GM19324 (cell line): Measurements from ENCODE around the gene ASXL3.

Experiments used
- ATAC-seq: cut with Tn5 transposase; IDR thresholded peaks from one replicate; pipeline ENCODE4 v1.9.1; 2021; ENCODE audit warnings: mild to moderate bottlenecking, moderate library complexity; ENCODE audit not compliant: unreplicated experiment, low FRiP score

The ASXL3 gene

DNA sequence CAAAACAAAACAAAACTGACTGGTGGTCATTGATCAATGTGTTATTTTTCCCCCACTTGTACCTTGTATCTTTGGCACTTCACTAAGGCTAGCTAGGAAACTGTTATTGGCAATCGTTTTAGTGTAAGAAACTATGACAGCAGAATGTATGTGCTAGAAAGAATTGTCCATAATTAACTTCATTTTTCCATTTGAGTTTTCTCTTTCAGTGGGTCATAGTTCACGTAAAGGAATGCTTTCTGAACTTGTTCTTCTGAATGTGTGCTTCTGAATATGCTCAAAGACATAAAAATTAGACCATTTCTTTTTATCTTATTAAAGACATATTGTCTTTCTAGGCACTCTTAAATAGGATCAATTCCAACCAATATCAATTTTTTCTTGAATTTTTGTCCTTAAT lies 132.2 kb downstream of the ASXL3 start:
- no peak for ATAC-seq

DNA sequence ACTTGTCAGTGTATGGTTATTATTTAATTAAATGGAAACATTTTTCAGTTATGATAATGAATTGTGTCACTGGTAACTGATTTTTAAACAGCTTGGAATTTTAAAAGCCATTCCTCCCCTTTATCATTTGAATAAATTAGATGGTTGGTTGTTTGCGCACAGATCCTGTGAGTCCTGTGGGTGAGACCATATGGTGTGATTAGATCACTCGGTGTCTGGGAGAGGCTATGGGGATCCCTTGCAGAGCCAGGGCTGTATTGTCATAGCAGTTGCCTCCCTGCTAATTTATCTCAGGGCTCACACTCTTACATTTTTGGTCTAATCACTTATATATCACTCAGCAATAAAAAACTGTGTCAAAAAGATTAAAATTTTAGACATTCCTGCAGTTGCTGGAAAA lies 133.5 kb downstream of the ASXL3 start:
- no peak for ATAC-seq

DNA sequence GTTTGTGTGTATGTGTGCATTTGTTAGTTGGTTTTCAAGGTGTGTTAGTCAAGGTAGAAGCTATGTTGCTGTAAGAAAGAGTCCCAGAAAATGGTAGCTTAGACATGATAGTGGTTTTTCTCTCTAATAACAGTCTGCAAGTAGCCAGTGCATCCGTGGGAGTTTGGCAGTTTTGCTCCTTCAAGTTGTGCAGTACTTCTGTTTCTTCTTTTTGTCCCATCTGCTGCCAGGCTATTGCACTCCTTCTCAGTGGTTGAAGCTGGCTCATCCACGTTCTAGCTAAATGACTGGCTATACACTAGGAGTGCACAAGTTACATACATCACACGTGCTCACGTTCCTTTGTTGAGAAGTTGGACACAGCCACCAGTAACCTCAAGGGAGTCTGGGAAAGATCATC lies 134.7 kb downstream of the ASXL3 start:
- ATAC-seq = no peak

DNA sequence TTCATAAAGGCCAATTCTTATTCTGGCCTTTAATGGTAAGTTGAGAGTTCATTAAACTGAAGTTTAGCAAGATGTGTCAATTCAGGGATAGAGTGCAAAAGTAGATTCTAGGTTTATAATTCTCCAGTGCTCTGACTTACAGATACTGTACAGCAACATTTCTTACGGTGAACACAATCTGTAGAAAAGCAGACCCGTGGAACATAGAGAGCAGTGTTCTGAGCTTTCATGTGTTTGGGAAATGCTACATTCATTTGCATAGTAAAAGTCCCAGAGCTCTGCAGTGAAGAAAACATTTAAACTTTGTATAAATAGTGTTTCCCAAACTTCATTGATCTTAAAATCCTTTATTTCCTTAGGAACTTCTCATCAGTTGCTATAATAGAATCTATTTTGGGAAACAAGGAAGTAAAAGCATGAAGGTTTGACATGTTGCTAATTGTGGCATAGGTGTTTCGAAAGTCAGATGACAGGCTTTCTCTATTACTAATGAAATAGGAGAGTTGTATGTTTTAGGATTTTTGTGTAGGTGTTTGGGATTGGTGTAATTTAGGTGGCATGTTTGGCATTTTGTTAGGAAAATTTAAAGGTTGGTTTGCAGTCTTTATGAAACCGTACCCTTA lies 138.2 kb downstream of the ASXL3 start:
- ATAC-seq = no peak

DNA sequence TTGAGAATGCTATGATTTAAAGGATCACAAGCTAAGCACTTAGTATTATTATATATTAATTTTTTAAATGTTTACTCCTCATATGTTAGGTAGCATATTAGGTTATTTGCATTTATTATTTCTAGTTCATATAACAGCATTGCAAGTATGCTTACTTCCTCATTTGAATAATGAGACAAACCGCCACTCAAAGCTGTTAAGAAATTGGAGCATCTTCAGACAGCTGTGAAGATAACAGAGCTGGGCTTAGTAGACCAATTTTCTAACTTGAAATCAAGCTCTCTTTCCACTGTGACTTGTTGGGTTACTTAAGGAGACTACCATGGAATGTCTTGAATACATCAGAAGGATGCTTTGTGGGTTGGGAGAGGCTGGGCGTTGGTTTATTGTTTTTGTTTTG lies 139.3 kb downstream of the ASXL3 start:
- no peak for ATAC-seq

DNA sequence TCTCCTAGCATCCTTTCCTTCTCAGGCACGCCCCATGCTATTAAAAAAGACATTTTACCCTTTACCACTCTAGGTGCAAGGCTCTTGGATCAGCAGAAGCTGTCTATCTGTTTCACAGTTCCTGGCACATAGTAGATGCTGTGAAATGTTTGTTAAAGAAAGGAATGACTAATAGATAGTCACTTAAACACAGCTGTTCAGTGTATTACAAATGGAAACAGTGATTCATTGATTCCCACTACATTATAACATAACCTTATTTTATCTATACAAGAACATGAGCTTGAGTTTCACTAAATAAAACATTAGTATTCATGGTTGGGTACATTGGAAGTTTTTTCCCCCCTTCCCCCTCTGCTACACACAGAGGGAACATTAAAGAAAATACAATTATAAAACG lies 142.1 kb downstream of the ASXL3 start:
- no peak for ATAC-seq

DNA sequence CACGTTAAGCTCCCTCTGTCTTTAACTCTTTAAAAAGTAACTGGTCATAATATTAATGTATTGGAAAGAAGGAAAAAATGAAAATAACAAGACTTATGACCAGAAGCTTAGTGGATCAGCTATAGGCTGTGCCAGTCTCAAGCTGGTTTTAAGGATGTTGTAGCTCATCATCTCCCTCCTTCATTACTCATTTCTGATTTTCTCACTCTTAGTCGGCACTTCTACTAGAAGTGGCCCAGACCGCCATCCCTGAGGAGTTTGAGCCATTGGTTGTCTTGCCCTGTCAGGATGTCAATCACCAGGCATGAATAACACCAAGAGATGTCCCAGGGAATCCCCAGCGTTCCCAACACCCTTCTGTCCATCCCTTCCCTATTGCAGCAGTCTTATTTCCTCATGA lies 151.5 kb downstream of the ASXL3 start:
- ATAC-seq = no peak

DNA sequence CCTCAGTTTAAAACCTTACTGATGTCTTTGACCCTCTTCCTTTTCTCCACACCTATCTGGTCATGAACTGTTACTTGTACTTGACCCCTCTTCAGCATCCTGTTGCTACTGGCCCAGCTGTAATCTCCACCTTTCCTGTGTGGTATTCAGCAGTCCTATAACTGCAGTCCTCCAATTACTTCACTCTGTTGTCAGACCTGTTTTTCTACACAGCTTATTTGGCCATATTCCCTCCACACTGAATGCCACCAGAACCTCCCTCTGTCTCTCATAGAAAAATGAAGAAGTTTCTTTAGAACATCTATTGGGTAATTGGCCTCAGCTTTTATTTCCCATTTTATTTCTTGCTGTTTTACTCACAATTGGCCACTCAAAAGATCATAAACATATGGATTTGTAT lies 155.4 kb downstream of the ASXL3 start:
- ATAC-seq = no peak

DNA sequence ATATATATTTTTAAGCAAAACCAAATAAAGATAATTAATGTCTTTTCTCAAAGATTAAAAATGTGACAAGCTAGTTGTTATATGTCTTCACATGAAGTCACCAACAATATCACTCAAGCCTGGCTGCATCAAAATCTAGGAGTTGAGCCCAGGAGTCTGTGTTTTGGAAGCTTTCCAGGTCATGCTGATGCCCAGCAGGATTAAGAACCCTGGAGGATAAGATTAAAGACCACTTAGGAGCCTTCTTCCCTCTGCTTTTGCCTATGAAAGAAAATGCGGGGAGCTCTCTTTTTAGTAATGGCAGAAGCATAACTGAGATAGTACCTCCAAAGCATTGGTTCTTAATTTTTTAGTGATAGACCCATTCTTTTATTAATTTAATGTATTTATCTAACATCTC lies 157.4 kb downstream of the ASXL3 start:
- no peak for ATAC-seq

DNA sequence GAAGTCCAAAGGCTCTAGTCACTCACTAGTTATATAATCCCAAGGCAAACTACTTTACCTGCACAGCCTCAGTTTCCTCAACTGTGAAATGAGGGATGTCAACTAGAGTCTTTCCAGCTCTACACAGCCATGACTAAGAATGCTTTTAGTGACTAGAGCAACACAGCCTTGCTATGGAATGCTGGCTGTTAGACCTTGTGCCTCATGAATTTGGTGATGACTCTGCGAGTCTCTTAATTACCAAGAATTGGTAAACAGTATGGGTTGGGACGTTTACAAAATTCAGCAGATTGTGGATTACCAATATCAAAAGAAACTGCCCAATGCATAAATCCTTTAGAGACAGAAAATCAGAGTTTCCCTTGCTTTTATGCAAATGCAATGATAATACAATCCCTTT lies 163.7 kb downstream of the ASXL3 start:
- ATAC-seq = no peak

DNA sequence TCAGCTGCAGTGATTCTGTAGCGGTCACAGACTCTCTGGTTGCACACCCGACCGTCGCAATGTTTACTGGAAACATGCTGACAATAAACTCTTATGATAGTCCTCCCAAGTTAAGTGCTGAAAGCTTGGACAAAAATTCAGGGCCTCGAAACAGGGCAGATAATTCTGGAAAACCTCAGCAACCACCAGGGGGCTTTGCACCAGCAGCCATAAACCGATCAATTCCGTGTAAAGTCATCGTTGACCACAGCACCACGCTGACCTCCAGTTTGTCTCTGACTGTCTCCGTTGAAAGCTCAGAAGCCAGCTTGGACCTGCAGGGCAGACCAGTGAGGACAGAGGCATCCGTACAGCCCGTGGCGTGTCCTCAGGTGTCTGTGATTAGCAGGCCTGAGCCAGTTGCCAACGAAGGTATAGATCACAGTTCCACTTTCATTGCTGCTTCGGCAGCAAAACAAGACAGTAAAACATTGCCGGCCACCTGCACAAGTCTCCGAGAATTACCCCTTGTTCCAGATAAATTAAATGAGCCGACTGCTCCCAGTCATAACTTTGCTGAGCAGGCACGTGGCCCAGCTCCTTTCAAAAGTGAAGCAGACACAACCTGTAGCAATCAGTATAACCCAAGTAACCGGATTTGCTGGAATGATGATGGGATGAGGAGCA lies 166.1 kb downstream of the ASXL3 start:
- no peak for ATAC-seq

DNA sequence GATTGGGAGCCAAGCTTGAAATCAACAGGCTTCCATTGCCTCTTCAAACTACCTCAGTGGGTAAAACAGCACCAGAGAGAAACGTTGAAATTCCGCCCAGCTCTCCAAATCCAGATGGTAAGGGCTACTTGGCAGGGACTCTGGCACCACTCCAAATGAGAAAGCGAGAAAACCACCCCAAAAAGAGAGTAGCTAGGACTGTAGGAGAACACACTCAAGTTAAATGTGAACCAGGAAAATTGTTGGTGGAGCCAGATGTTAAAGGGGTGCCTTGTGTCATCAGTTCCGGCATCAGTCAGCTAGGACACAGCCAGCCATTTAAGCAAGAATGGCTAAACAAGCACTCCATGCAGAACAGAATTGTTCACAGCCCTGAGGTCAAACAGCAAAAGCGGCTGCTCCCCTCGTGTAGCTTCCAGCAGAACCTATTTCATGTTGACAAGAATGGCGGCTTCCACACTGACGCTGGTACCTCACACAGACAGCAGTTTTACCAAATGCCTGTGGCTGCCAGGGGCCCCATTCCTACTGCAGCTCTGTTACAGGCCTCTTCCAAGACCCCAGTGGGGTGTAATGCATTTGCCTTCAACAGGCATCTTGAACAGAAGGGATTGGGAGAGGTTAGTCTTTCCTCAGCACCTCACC lies 167.3 kb downstream of the ASXL3 start:
- no peak for ATAC-seq

DNA sequence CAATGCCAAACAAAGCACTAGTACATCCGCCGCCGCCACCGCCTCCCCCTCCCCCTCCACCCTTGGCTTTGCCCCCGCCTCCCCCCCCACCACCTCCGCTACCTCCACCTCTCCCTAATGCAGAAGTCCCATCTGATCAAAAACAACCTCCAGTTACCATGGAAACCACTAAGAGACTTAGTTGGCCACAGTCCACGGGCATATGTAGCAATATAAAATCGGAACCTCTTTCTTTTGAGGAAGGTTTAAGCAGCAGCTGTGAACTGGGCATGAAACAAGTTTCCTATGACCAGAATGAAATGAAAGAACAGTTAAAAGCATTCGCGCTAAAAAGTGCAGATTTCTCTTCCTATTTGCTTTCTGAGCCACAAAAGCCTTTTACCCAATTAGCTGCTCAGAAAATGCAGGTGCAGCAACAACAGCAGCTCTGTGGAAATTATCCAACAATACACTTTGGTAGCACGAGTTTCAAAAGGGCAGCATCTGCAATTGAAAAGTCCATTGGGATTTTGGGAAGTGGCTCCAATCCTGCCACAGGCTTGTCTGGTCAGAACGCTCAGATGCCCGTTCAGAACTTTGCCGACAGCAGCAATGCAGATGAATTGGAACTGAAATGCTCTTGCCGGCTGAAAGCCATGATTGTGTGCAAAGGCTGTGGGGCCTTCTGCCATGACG lies 168.0 kb downstream of the ASXL3 start:
- no peak for ATAC-seq

DNA sequence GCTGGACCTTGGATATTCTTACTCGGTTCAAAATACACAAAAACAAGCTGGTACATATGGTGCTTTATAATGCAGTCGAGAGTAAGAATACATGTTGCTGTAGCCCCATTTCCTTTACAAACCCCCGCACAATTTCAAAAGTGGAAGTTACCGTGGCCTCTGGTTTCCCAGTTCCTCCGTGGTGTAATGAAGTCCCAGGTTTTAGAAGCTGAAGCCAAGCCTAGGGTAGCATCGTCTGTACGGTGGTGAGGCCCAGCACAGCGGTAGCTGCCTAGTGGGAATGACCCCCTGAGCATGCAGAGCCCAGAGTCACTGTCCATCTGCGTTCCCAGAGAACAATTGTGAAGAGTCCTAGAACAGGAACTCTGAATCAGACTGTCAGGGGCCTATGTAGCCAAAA lies 171.8 kb downstream of the ASXL3 start:
- ATAC-seq = no peak

DNA sequence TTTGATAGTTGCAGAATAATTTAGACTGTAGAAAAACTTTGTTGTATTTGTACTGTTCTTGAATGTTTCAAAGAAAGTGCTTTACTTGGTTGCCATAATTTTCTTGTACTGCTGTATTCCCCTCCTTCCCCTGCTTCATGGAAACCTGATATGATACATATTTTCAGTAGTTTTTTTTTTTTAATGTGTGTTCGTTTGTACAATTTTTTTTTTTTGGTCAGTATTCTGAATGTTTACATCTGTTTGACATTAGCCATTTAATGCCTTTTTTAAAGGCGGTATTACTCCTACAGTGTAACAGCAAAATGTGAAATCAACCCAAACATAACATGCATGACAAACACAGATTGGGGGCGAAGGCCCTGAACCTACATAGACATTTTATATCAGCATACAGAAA lies 172.3 kb downstream of the ASXL3 start:
- no peak for ATAC-seq

DNA sequence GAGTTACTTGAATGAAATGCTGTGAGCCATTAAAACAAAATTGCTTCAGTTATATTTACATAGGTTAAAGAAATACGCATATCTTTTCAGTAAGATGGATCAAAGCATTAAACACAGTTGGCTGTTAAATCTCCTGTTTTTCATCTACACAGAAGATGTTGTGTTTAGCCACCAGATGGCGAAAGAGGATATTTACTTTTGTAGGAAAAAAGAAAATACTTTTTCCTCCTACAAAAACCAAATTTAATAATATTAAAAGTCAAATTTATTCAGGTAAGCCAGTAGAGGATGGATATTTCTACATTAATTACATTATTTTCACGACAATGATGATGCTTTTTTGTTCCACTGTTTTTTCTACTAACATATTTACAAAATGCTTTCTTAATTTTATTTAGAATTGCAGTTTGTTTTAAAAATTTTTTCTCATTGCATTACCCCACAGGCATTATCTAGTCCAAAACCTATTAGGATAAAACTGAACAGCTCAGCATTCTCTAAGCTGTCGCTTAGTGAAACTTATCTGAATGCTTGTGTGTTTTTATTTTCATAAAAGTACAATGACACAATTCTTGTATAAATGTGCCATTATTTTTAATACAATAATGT lies 173.7 kb downstream of the ASXL3 start:
- no peak for ATAC-seq

DNA sequence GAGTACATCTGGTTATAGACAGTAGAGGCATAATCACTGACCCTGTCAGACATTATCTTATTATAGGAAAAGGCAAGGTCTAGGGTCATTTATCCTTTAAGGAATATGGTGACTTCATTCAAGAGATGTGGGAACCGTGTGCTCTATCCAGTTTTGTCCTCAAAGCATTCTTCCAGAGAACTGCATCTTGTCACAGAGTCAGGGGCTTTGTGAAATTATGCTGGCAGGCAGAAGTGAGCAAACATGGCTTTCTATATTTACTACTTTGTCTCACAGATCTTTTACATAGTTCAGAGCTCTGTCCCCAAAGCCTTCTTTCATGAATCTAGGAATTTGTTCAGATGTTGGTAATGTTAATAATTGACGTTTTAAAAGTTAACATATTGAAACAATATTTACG lies 177.4 kb downstream of the ASXL3 start:
- no peak for ATAC-seq

DNA sequence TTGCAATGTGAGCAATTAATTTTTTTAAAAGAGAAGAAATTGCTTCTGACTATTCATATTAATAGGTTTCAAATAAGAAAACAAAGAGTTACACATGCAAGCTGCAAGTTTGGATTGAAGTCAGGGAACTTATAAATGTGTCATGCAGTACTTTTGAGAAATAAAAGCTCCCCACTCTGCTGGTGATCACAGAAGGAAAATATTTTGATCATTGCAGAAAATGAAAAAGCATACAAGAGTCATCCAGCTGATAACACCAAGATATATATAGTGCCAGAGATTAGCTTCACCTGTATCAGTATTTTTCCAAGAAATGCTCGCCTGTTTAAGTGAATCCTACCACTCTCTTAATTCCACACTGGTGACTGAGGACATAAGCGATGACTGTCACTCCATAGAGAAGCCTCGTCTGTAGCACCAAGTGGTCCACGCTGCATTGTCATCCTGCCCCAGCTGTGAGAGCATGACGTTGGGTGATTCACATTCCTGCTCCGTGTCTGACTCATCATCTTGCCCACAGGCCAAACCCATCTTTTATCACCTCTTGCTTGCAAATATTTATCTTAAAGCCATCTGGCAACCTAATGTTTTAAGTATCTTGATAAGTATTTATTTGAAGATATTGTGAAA lies 178.0 kb downstream of the ASXL3 start:
- no peak for ATAC-seq

DNA sequence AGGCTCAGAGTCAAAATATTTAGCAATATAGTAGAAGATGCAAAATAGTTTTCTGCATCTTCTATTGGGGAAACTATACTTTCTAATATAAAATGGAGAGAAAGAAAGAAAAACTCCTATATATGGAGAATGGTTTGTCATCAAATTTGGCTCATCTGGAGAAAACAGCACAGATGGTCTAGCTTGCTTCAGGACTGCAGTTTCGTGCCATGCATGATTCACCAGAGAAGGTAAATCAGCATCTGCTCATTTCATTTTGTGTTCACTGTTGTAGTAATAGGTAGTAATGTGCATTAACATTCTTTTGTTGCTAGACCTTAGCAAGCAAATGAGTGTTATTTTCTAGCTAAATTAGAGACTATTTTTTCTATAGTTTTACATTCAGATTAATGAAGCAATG lies 179.0 kb downstream of the ASXL3 start:
- no peak for ATAC-seq

DNA sequence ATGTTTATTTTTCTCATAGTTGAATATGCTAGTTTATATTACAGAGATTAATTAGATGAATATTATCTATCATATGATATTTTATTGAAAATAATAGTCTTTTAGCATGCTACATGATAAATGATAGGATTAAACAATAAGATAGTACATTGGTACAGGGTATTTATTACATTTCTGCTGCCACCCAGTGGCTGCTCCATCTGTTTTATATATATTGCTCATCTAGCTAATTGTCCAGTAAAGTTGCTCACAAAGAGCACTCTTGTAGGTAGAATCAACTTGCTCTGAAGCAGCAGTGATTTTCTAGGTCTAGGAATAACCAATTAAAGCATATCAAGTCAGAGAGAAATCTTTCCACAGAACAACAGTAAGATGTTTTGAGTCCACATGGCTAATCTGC lies 183.3 kb downstream of the ASXL3 start:
- no peak for ATAC-seq

DNA sequence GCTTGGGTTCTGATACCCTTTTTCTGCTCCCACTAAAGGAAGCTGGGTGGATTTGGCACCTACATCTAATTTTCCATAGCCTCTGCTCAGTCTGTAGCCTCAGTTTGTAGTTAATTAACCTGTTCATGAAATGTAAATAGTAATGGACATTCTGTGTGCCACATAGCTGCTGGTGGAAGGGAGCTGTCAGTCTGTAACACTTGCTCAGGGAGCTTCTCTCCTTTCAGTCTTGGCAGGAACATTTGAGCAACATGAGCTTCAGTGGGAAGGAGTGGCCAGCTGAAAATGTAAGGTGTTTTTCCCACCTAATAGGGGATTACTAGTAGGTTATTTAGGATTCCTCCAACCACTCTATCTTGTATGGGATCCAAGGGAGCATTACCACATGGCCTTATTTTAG lies 203.4 kb downstream of the ASXL3 start:
- no peak for ATAC-seq
